IMR-90 (cell line): ENCODE data around the gene PLD4.

ENCODE experiments used
- BHLHE40 ChIP-seq: fragments of 150-350 bp; IDR thresholded peaks from 2 replicates; pipeline ENCODE4 v1.6.1; 2016; ENCODE audit warnings: mild to moderate bottlenecking, low read depth, low read length
- CEBPB ChIP-seq: IDR thresholded peaks from 2 replicates; pipeline ENCODE4 v1.6.1; 2012; ENCODE audit warnings: low read depth, low read length, improper control_type of control experiment
- MAFK ChIP-seq: IDR thresholded peaks from 2 replicates; pipeline ENCODE4 v1.6.1; 2012; ENCODE audit warnings: low read depth, low read length, improper control_type of control experiment
- NFE2L2 ChIP-seq: fragments of 150-350 bp; IDR thresholded peaks from 2 replicates; pipeline ENCODE4 v1.6.1; 2016; ENCODE audit warnings: low read depth, mild to moderate bottlenecking, low read length
- POLR2A ChIP-seq: IDR thresholded peaks from 2 replicates; pipeline ENCODE4 v1.6.1; 2012; ENCODE audit warnings: mild to moderate bottlenecking, low read depth, low read length
- RAD21 ChIP-seq: IDR thresholded peaks from 2 replicates; pipeline ENCODE4 v1.6.1; 2012; ENCODE audit warnings: low read length, improper control_type of control experiment
- RFX5 ChIP-seq: IDR thresholded peaks from 2 replicates; pipeline ENCODE4 v1.8.0; 2012; ENCODE audit warnings: low read depth, mild to moderate bottlenecking, low read length, moderate library complexity
- TF ChIP-seq, protein P1 (sequence below): conservative IDR thresholded peaks from 2 replicates; pipeline ENCODE4 v1.5.1; 2012; ENCODE audit warnings: mild to moderate bottlenecking, low read depth, low read length, improper control_type of control experiment
- TF ChIP-seq, protein P2 (sequence below): fragments of 150-350 bp; IDR thresholded peaks from 2 replicates; pipeline ENCODE4 v1.6.1; 2017; ENCODE audit warnings: mild to moderate bottlenecking, antibody characterized with exemption, low read length, low read depth

- TF ChIP-seq MAFK (no peak), POLR2A (no peak), CEBPB (no peak), NFE2L2 (no peak), RAD21 (no peak), BHLHE40 (no peak), RFX5 (no peak)
- TF ChIP-seq, protein P1, sequence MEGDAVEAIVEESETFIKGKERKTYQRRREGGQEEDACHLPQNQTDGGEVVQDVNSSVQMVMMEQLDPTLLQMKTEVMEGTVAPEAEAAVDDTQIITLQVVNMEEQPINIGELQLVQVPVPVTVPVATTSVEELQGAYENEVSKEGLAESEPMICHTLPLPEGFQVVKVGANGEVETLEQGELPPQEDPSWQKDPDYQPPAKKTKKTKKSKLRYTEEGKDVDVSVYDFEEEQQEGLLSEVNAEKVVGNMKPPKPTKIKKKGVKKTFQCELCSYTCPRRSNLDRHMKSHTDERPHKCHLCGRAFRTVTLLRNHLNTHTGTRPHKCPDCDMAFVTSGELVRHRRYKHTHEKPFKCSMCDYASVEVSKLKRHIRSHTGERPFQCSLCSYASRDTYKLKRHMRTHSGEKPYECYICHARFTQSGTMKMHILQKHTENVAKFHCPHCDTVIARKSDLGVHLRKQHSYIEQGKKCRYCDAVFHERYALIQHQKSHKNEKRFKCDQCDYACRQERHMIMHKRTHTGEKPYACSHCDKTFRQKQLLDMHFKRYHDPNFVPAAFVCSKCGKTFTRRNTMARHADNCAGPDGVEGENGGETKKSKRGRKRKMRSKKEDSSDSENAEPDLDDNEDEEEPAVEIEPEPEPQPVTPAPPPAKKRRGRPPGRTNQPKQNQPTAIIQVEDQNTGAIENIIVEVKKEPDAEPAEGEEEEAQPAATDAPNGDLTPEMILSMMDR: no peak
- TF ChIP-seq, protein P2, sequence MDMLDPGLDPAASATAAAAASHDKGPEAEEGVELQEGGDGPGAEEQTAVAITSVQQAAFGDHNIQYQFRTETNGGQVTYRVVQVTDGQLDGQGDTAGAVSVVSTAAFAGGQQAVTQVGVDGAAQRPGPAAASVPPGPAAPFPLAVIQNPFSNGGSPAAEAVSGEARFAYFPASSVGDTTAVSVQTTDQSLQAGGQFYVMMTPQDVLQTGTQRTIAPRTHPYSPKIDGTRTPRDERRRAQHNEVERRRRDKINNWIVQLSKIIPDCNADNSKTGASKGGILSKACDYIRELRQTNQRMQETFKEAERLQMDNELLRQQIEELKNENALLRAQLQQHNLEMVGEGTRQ: no peak
Measured at GRCh38 chr14:104919993-104920315, 4.7 kb upstream of the PLD4 start.
